Thyroid gland (tissue), 4 donors: ENCODE results near the gene VASP.

ENCODE experiments used
- POLR2A ChIP-seq, 2 donors: fragments of 450-650 bp; IDR thresholded peaks; one replicate each; pipeline ENCODE4 v1.6.1; 2017; ENCODE audit warnings: antibody characterized with exemption in 2 of 2, mild to moderate bottlenecking in 2 of 2, moderate library complexity in 1 of 2
- TF ChIP-seq, protein P1 (sequence below), 6 experiments: fragments of 200-600 bp in 3 of 6; fragments of 450-650 bp in 3 of 6; sonication (generic) in 3 of 6; IDR thresholded peaks; one replicate each; pipeline ENCODE4 v1.5.1; 2016 to 2019; ENCODE audit warnings: antibody characterized with exemption in 6 of 6, mild to moderate bottlenecking in 2 of 6, inconsistent platforms in 1 of 6, moderate library complexity in 1 of 6

DNA sequence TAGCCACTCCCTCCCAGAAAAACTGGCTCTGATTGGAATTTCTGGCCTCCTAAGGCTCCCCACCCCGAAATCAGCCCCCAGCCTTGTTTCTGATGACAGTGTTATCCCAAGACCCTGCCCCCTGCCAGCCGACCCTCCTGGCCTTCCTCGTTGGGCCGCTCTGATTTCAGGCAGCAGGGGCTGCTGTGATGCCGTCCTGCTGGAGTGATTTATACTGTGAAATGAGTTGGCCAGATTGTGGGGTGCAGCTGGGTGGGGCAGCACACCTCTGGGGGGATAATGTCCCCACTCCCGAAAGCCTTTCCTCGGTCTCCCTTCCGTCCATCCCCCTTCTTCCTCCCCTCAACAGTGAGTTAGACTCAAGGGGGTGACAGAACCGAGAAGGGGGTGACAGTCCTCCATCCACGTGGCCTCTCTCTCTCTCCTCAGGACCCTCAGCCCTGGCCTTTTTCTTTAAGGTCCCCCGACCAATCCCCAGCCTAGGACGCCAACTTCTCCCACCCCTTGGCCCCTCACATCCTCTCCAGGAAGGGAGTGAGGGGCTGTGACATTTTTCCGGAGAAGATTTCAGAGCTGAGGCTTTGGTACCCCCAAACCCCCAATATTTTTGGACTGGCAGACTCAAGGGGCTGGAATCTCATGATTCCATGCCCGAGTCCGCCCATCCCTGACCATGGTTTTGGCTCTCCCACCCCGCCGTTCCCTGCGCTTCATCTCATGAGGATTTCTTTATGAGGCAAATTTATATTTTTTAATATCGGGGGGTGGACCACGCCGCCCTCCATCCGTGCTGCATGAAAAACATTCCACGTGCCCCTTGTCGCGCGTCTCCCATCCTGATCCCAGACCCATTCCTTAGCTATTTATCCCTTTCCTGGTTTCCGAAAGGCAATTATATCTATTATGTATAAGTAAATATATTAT lies 33.3 kb upstream of the VASP start:
- TF ChIP-seq, protein P1, sequence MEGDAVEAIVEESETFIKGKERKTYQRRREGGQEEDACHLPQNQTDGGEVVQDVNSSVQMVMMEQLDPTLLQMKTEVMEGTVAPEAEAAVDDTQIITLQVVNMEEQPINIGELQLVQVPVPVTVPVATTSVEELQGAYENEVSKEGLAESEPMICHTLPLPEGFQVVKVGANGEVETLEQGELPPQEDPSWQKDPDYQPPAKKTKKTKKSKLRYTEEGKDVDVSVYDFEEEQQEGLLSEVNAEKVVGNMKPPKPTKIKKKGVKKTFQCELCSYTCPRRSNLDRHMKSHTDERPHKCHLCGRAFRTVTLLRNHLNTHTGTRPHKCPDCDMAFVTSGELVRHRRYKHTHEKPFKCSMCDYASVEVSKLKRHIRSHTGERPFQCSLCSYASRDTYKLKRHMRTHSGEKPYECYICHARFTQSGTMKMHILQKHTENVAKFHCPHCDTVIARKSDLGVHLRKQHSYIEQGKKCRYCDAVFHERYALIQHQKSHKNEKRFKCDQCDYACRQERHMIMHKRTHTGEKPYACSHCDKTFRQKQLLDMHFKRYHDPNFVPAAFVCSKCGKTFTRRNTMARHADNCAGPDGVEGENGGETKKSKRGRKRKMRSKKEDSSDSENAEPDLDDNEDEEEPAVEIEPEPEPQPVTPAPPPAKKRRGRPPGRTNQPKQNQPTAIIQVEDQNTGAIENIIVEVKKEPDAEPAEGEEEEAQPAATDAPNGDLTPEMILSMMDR (IDR thresholded peaks at IDR 0.05), result no peak
- TF ChIP-seq POLR2A (IDR thresholded peaks at IDR 0.05), result no peak
